SK-N-MC (cell line): Measurements from ENCODE around the gene PKNOX2.

Experiments
- EZH2 ChIP-seq: fragments of 200-600 bp; sonication (generic); IDR thresholded peaks from one replicate; pipeline ENCODE4 v1.6.1; 2017; ENCODE audit warnings: antibody characterized with exemption
- FOXP2 ChIP-seq: optimal IDR thresholded peaks from 2 replicates; pipeline ENCODE3; 2011; ENCODE audit warnings: mild to moderate bottlenecking, moderate library complexity; ENCODE audit not compliant: insufficient read depth; ENCODE audit errors: extremely low read length, control extremely low read depth
- POLR2AphosphoS5 ChIP-seq: IDR thresholded peaks from 2 replicates; pipeline ENCODE4 v1.6.1; 2012; ENCODE audit warnings: mild to moderate bottlenecking, low read depth, low read length, borderline replicate concordance

DNA sequence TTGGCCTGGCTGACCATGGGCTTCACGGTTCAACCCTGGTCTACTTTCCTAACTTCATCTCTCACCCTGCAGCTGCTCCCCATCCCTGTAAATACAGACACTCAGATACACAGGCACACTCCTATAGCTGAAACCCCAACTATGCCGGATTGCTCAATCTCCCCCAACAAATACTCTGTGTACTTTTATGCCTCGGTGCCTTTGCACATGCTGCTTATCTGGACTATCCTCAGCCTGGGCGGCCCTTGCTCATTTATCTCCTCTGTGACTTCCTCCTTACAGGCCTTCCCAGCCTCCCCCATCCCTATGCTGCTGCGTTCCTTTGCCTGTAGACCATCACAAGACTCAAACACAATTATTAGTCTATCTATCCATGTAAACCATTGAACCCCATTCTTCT, 76.6 kb downstream of the PKNOX2 start:
- TF ChIP-seq POLR2AphosphoS5: no peak
- TF ChIP-seq EZH2: no peak
- no peak for TF ChIP-seq FOXP2
